AG04450 (cell line): ENCODE measurements around the gene CHURC1. TPM values are rescaled to one million over a fixed set of nuclear protein-coding genes. Genes with fewer than 3 reads are reported as not detected.

ENCODE experiments used
- CTCF ChIA-PET: fragments of 300-600, 350-600 bp; formaldehyde crosslinking; extraction: SDS; loops from one replicate; lab custom pipeline; 2022; ENCODE audit warnings: antibody characterized with exemption, inconsistent platforms; lab: Charles Lee
- POLR2A ChIA-PET: fragments of 350-600 bp; formaldehyde crosslinking; extraction: SDS; loops from one replicate; lab custom pipeline; 2021; ENCODE audit warnings: antibody characterized with exemption, inconsistent platforms; lab: Yijun Ruan, JAX
- DNase-seq: peaks from one replicate; pipeline ENCODE4 v3.0.0-alpha.2; 2011; ENCODE audit warnings: low read depth, low spot score
- H3K27ac ChIP-seq: one replicate; pipeline ENCODE4 v1.5.1; 2012; ENCODE audit warnings: low read depth, low read length, control low read depth
- H3K27me3 ChIP-seq: one replicate; pipeline ENCODE4 v1.6.0; 2012; ENCODE audit warnings: low read length; ENCODE audit not compliant: control insufficient read depth, insufficient read depth
- H3K4me3 ChIP-seq: 2 replicates; pipeline ENCODE4 v1.5.1; 2011; ENCODE audit warnings: mild to moderate bottlenecking, low read depth, low read length, control low read depth
- H3K9me3 ChIP-seq: 2 replicates; pipeline ENCODE4 v1.5.1; 2012; ENCODE audit warnings: low read length; ENCODE audit not compliant: control insufficient read depth, insufficient read depth
- CTCF ChIP-seq: IDR thresholded peaks from 2 replicates; pipeline ENCODE4 v1.5.1; 2011; ENCODE audit warnings: low read depth, low read length, control low read depth, inconsistent platforms
- polyA plus RNA-seq: library from polyadenylated mRNA; depleted of rRNA; stranded (reverse); fragments of >200 nt; gene quantifications from 2 replicates; pipeline ENCODE4 v1.2.3, GENCODE V29; 2011

Gene CHURC1
- polyA plus RNA-seq, 1 experiment: 113 TPM

- no peak overlapping the region for H3K4me3 ChIP-seq
- ChIA-PET CTCF (interaction anchor here (1.1 to 1.5 kb wide), 3 partner anchors 15 to 118 kb away, joined by 3 read pairs; no protein-coding TSS in a partner anchor), POLR2A (no interaction called here)
- no peak overlapping the region for H3K27ac ChIP-seq
- H3K27me3 ChIP-seq: no peaks in the 10 kb centered on the region
- no peak for TF ChIP-seq CTCF
- no peaks in the 10 kb centered on the region for H3K9me3 ChIP-seq
- no peak for DNase-seq
These were observed 26.2 kb downstream of the CHURC1 start for GRCh38 chr14:64940336-64940910.

GRCh38 chr14:64942531-64943111 is 28.4 kb downstream of the CHURC1 start, which contains the start of gene GPX2:
Gene GPX2, minus strand, starts transcription at chr14:64942745. Its CDS starts 19 bp downstream, at chr14:64942726.
- ChIA-PET CTCF (no interaction called here), POLR2A (no interaction called here)
- H3K27ac ChIP-seq: no peak within 1 kb of the TSS
- no peaks in the 10 kb centered on the region for H3K27me3 ChIP-seq
- TF ChIP-seq CTCF: no peak
- no peaks in the 10 kb centered on the region for H3K9me3 ChIP-seq
- no peak within 1 kb of the TSS for H3K4me3 ChIP-seq
- DNase-seq: no peak

GRCh38 chr14:64943556-64943955 is 29.3 kb downstream of the CHURC1 start:
- no peaks in the 10 kb centered on the region for H3K9me3 ChIP-seq
- no peaks in the 10 kb centered on the region for H3K27me3 ChIP-seq
- no peak overlapping the region for H3K27ac ChIP-seq
- no peak overlapping the region for H3K4me3 ChIP-seq
- TF ChIP-seq CTCF: no peak
- ChIA-PET CTCF (no interaction called here), POLR2A (no interaction called here)
- DNase-seq: no peak

GRCh38 chr14:64944041-64944440 is 29.8 kb downstream of the CHURC1 start:
- Histone ChIP-seq H3K9me3 (no peaks in the 10 kb centered on the region), H3K4me3 (no peak overlapping the region), H3K27me3 (no peaks in the 10 kb centered on the region), H3K27ac (no peak overlapping the region)
- TF ChIP-seq CTCF: no peak
- ChIA-PET CTCF (no interaction called here), POLR2A (no interaction called here)
- no peak for DNase-seq

GRCh38 chr14:64944861-64945260 is 30.6 kb downstream of the CHURC1 start:
- H3K4me3 ChIP-seq: no peak overlapping the region
- ChIA-PET CTCF (no interaction called here), POLR2A (no interaction called here)
- no peak for TF ChIP-seq CTCF
- no peaks in the 10 kb centered on the region for H3K9me3 ChIP-seq
- no peak for DNase-seq
- no peak overlapping the region for H3K27ac ChIP-seq
- H3K27me3 ChIP-seq: no peaks in the 10 kb centered on the region
